Stimulated activated CD8-positive, alpha-beta memory T cell treated with anti-CD3 and anti-CD28 coated beads, Interleukin-2, amount 100 ng/mL, for 1 hour (primary cell): Measurements from ENCODE around the gene GPR158.

Experiments used
- DNase-seq, 2 donors: peaks; one replicate each; pipeline ENCODE4 v3.0.0-alpha.2; 2020; ENCODE audit warnings: low read depth in 2 of 2

Gene GPR158

GRCh38 chr10:25191162-25191895, 16.5 kb downstream of the GPR158 start:
- no peak for DNase-seq

- DNase-seq = no peak
Observed at GRCh38 chr10:25198151-25198550, 23.4 kb downstream of the GPR158 start.

DNA sequence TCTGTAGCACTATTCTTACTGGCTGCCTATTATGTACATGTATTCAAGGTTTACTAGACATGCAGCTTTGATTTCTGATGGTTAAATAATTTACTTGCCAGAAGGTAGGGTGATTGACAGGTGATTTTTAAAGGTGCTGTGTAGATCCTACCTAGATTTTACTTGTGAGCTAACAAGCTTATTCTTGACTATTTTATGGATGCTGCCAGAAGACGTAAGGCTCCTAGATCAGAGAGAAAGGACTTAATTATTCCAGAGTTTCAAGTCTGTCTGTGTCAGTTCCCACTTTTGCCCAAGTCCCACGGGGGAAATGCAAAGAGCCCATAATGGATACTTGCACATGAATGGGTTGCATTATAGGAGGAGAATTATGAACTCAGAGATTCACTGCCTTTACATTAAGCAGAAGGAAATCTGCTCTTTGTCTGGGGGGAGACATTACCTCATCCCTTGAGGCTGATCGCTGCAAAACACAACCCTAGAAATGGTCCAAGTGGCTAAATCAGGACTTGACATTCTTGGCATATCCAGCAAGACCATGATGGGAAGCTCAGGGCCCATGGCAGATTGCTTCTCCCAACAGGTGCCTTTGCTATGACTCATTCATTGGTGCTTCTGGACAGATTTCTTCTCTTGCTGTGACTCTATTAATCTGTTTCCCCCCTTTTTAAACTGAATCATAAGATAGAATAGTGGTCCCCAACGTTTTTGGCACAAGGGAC, 32.1 kb downstream of the GPR158 start:
- DNase-seq = no peak

- no peak for DNase-seq
Observed at GRCh38 chr10:25209618-25210017, 34.8 kb downstream of the GPR158 start.

DNA sequence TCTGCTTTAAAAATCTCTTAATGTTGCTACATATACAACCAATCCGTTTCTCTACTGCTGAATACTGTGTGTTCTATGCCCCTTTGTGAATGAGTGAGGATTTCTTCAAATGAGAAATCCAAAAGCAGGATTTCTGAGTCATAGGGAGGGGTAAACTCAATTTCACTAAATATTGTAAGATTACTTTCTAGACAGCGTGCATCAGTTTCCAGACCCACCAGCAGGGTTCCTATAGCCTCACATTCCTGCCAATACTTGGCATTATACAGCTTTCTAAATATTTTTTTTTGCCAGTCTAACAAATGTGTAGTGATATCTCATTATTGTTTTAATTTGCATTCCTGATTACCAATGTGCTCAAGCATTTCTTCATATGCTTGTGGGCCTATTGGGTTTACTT, 35.5 kb downstream of the GPR158 start:
- DNase-seq = no peak

DNA sequence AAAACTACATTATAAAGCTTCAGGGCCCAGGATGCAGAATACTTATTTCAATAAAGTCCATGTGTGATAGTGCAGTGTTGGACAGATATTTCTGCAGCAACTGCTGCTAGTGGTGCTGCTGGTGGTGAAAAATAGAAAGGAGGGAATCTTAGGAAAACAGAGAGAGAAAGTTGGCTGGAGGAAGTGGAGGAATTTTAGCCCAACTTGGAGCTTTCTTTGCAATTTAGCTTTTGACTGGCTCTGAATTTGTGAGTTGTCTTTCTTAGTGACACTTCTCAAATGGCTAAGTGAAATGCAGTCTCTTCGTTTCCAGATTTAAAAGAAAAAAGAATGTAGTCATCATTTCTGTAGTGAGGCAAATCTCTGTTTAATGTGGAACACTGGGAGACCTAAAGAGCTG, 45.4 kb downstream of the GPR158 start:
- no peak for DNase-seq

- no peak for DNase-seq
Observed at GRCh38 chr10:25222085-25222660, 47.4 kb downstream of the GPR158 start.

DNA sequence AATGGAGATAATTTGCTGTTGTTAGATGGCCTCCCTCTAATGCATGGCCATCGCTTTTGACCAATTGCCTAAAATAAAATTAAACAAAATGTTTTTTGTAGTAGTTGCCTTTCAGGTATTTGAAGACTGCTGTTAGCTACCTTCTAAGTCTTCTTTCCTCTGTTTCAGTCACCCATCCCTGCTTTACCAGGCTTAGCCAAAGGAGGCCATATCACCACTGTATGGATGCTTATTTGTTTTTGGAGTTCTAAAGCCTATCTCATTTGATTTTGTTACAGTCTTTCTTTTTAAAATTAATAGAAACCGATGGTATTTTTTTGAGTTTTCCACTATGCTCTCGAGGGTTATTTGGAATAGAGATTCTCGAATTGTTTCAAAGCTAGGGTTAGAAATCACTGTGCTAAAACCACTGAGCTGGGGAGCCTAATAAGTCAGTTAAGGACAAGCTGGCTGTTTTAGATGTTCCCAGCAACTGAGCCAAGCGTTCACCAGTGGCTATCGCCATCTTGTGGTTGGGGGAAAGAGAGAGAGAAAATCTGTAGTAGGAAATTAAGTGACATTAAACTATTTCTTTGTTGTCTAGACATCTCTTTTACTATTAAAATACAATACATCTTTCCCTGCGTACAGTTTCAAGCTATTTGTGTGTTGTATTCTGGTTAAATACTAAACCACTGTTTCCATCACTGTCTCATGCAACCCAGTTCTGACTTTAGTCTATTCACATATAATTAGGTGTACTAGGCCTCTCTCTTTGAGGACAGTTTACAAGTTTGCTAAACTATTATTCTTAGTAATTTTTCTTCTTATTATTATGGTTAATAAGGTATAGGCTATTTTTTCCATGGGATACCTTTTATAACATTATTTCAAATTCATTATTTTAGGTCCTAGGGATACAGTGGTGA, 52.2 kb downstream of the GPR158 start:
- no peak for DNase-seq

GRCh38 chr10:25231751-25232150, 57.0 kb downstream of the GPR158 start:
- no peak for DNase-seq

GRCh38 chr10:25232204-25232603, 57.4 kb downstream of the GPR158 start:
- DNase-seq = no peak

DNA sequence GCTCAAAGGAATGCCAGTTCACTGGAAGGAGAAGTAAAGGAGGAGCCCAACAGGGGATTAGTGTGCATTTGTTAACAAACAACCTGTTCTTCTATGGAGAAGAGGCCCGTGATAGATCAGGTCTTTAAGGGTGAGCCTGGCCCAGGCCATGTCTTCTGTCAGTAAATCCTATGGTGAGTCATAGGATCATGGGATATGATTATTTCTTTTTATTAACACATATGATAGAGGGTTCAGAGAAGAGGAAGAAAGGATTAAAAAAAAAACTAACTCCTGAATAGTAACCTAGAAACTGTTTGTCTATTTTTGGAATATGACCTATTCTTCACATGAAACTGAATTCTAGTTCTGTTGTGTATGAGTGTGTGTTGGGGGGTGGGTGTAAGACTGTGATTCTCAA, 70.4 kb downstream of the GPR158 start:
- no peak for DNase-seq

GRCh38 chr10:25257646-25258045, 82.8 kb downstream of the GPR158 start:
- no peak for DNase-seq

DNA sequence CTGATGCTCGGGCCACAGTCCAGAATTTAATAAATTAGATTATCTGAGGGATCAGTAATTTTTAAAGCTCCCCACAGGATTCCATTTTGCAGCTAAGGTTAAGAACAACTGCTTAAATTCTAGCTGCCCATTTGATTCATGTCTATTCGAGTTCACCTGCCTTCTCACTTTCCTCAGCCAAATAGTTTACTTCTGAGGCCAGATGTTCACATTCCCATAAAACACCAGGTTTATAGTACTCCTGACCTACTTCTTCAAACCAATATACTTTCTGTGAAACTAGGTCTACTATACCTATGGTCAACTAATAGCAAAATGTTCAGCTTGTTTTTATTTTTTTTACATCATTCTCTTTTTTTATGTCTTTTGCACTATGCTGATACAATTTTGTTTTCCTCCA, 86.3 kb downstream of the GPR158 start:
- no peak for DNase-seq

DNA sequence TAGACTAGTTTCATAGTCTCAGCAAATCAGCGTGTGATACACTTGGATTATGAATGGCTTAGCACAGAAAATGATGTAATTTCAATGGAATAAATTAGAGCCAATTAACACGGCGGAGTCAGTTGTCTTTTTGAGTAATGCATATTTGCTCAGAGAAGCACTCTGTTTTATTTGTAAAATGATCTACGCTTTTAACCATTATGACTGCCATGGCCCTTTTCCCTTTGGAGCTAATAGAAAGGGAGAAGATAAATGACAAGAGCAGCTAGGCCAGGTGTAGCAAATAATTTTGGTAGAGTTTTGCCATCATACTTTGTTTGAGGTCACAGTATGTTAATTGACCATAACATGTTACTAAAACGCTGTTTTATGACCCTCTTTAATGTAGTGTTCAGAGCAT, 86.8 kb downstream of the GPR158 start:
- no peak for DNase-seq

DNA sequence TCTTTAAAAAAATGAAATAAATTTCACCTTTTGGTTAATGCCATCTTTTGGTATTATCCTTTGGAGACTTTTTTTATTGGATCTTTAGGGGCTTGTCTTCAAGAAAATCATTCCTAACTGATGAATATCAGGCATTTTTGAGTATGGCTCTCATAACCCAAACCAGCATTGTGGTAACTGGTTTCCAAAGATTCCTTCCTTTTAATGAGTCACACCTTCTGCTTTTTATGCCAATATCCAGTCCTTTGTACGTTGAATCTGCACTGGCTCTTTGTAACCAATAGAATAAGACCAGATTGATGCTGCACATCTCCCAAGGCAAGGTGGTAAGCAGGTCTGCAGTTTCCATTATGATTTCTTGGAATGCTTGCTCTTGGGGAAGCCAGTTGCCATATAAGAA, 89.1 kb downstream of the GPR158 start:
- DNase-seq = no peak

DNA sequence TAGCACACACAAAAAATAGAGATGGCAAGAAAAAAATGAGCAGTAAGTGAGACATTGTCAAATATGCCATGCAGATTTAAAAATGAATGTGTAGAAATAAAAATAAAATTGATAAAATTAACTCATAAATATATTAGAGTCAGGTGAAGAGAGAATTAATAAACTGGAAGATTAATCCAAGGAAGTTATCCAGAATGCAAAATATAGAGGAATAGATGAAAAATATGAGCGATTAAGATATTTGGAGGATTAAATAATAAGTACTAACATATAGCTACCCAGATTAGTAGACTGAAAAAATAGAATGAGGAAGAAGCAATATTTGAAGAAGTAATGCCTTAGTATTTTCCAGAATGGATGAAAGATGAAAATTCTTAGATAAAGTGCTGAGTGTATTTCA, 103.4 kb downstream of the GPR158 start:
- DNase-seq = no peak

DNA sequence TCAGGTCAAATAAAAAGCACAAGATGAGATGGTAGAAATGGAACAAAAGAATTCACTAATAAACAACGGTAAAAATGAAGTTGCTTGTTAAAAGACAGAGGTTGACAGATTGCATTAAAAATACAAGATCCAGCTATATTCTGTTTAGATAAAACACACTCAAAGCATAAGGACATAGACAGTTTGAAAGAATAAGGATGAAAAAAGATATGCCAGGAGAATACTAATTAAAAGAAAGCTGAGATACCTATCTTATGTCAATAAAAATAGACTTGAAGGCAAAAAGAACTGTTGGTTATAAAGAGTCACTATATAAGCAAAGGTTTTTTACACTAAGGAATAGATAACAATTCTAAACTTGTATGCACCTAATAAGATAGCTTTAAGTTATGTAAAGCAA, 105.3 kb downstream of the GPR158 start:
- DNase-seq = no peak

DNA sequence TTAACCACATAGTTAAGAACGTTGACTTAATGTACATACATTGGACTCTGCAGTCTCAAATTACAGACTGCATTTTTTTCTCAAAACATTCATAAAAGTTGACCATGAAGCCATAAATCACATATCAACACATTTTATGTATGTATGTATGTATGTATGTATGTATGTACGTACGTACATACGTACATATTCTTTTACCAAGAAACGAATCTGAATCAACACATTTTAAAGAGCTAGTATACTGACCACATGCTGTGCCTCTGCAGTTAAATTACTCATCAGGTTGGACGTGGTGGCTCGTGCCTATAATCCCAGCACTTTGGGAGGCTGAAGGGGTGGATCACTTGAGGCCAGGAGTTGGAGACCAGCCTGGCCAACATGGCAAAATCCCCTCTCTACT, 105.8 kb downstream of the GPR158 start:
- DNase-seq = no peak

DNA sequence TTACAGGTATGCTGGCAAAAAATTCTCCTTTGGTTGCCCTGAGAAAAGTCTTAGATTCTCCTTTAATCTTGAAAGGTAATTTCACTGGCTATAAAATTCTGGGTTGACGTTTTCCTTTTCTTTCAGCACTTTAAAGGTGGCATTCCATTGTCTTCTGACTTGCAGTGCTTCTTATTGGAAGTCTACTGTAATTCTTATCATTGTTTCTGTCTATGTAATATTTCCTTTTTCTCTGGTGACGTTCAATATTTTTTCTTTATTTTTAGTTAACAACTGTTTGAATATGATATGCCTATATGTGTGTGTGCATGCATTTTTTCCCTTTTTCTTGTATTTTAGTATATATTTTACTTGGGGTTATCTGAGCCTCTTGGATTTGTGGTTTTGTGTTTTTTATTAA, 111.0 kb downstream of the GPR158 start:
- DNase-seq = no peak

DNA sequence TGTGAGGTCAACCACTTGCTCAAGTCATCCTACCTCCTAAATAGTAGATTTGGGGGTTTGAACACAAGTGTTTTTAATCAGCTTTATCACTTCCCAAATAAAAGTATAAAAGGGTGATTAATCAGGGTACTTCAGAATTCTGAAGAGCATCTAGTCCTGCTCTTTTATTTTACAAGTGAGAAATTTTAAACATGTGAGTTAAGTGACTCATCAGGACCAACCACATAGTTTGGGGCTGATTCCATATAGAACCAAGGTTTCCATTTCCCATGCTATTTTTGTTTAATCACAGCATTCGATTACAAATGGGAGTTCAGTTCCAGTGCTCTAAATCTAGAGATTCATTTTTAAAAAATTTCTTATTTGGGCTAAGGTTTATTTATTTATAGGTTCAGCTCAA, 113.4 kb downstream of the GPR158 start:
- DNase-seq = no peak

GRCh38 chr10:25294032-25294926, 119.5 kb downstream of the GPR158 start:
- no peak for DNase-seq
